Measurements from ENCODE around the gene PUM1.

- TF ChIP-seq, protein P1, sequence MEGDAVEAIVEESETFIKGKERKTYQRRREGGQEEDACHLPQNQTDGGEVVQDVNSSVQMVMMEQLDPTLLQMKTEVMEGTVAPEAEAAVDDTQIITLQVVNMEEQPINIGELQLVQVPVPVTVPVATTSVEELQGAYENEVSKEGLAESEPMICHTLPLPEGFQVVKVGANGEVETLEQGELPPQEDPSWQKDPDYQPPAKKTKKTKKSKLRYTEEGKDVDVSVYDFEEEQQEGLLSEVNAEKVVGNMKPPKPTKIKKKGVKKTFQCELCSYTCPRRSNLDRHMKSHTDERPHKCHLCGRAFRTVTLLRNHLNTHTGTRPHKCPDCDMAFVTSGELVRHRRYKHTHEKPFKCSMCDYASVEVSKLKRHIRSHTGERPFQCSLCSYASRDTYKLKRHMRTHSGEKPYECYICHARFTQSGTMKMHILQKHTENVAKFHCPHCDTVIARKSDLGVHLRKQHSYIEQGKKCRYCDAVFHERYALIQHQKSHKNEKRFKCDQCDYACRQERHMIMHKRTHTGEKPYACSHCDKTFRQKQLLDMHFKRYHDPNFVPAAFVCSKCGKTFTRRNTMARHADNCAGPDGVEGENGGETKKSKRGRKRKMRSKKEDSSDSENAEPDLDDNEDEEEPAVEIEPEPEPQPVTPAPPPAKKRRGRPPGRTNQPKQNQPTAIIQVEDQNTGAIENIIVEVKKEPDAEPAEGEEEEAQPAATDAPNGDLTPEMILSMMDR (IDR thresholded peaks at IDR 0.05; ENCODE audit: poor library complexity), result no peak
- TF ChIP-seq EZH2 (IDR thresholded peaks at IDR 0.05; ENCODE audit: borderline replicate concordance), result no peak
Observed at GRCh38 chr1:31072304-31072746, 6.8 kb upstream of the PUM1 start.
